K562 (cell line): ENCODE measurements around the gene SYF2.
"Not testable (repeated sequence)": the region's sequence is repeated elsewhere in the genome, so short reads cannot be mapped to it uniquely, and the experiment has no call there.

ENCODE experiments used
- KDM1A ChIP-seq, 2 experiments: fragments of 450-650 bp; IDR thresholded peaks; 2 replicates each; pipeline ENCODE4 v1.6.1; 2016; ENCODE audit warnings: mild to moderate bottlenecking in 2 of 2
- LEF1 ChIP-seq: fragments of 450-650 bp; IDR thresholded peaks from 2 replicates; pipeline ENCODE4 v1.6.1; 2016; ENCODE audit warnings: mild to moderate bottlenecking
- MAFG ChIP-seq: fragments of 450-650 bp; conservative IDR thresholded peaks from 2 replicates; pipeline ENCODE4 v1.6.1; 2016; ENCODE audit warnings: missing genetic modification characterization, missing compliant biosample characterization
- NELFE ChIP-seq: IDR thresholded peaks from 2 replicates; pipeline ENCODE4 v1.6.1; 2011; ENCODE audit warnings: mild to moderate bottlenecking; ENCODE audit not compliant: insufficient read depth, insufficient read length
- PHF21A ChIP-seq: fragments of 450-650 bp; IDR thresholded peaks from 2 replicates; pipeline ENCODE4 v1.6.1; 2017; ENCODE audit warnings: low read depth, borderline replicate concordance
- POLR2AphosphoS2 ChIP-seq: IDR thresholded peaks from 2 replicates; pipeline ENCODE4 v1.6.1; 2012; ENCODE audit warnings: low read length, improper control_type of control experiment
- ZNF407 ChIP-seq: fragments of 450-650 bp; IDR thresholded peaks from 2 replicates; pipeline ENCODE4 v1.6.1; 2016; ENCODE audit warnings: low read depth

GRCh38 chr1:25187904-25188303 is 44.4 kb downstream of the SYF2 start:
- TF ChIP-seq LEF1; MAFG (tag); KDM1A (IDR thresholded peaks at IDR 0.05); ZNF407; NELFE; PHF21A; POLR2AphosphoS2: not testable (repeated sequence)
